ENCODE data around the gene AVPI1.
"Not testable (repeated sequence)": the region's sequence is repeated elsewhere in the genome, so short reads cannot be mapped to it uniquely, and the experiment has no call there.

AVPI1 gene

GRCh38 chr10:97667463-97667862 lies 19.6 kb downstream of the AVPI1 start:
- H3K4me3 ChIP-seq (ENCODE audit: control insufficient read depth, low read depth, low read length), result no peak overlapping the region
- DNase-seq (ENCODE audit: low read depth), result no peak
- no peak for TF ChIP-seq CTCF (IDR thresholded peaks at IDR 0.05; ENCODE audit: control insufficient read depth, insufficient read depth, low read depth, low read length, missing control alignments)

GRCh38 chr10:97666992-97667391 lies 20.0 kb downstream of the AVPI1 start:
- no peak for TF ChIP-seq CTCF (IDR thresholded peaks at IDR 0.05; ENCODE audit: control insufficient read depth, insufficient read depth, low read depth, low read length, missing control alignments)
- no peak for DNase-seq (ENCODE audit: low read depth)
- no peak overlapping the region for H3K4me3 ChIP-seq (ENCODE audit: control insufficient read depth, low read depth, low read length)

GRCh38 chr10:97664282-97664850 lies 22.7 kb downstream of the AVPI1 start:
- H3K4me3 ChIP-seq (ENCODE audit: control insufficient read depth, low read depth, low read length), result no peak overlapping the region
- TF ChIP-seq CTCF (IDR thresholded peaks at IDR 0.05; ENCODE audit: control insufficient read depth, insufficient read depth, low read depth, low read length, missing control alignments), result no peak
- DNase-seq (ENCODE audit: low read depth), result no peak

GRCh38 chr10:97659589-97659988 lies 27.5 kb downstream of the AVPI1 start:
- no peak overlapping the region for H3K4me3 ChIP-seq (ENCODE audit: control insufficient read depth, low read depth, low read length)
- TF ChIP-seq CTCF (IDR thresholded peaks at IDR 0.05; ENCODE audit: control insufficient read depth, insufficient read depth, low read depth, low read length, missing control alignments), result no peak
- peak; percentile 46 for DNase-seq (ENCODE audit: low read depth)

- no peak for DNase-seq (ENCODE audit: low read depth)
- H3K4me3 ChIP-seq (ENCODE audit: control insufficient read depth, low read depth, low read length), result no peak overlapping the region
- TF ChIP-seq CTCF (IDR thresholded peaks at IDR 0.05; ENCODE audit: control insufficient read depth, insufficient read depth, low read depth, low read length, missing control alignments), result no peak
Observed at GRCh38 chr10:97656777-97657176, 30.3 kb downstream of the AVPI1 start.

- no peak for DNase-seq (ENCODE audit: low read depth)
- no peak overlapping the region for H3K4me3 ChIP-seq (ENCODE audit: control insufficient read depth, low read depth, low read length)
- TF ChIP-seq CTCF (IDR thresholded peaks at IDR 0.05; ENCODE audit: control insufficient read depth, insufficient read depth, low read depth, low read length, missing control alignments), result no peak
Observed at GRCh38 chr10:97651773-97652172, 35.3 kb downstream of the AVPI1 start.

GRCh38 chr10:97650726-97651125 lies 36.3 kb downstream of the AVPI1 start:
- TF ChIP-seq CTCF (IDR thresholded peaks at IDR 0.05; ENCODE audit: control insufficient read depth, insufficient read depth, low read depth, low read length, missing control alignments), result no peak

GRCh38 chr10:97649405-97649750 lies 37.7 kb downstream of the AVPI1 start:
- H3K4me3 ChIP-seq (ENCODE audit: control insufficient read depth, low read depth, low read length); DNase-seq (ENCODE audit: low read depth): not testable (repeated sequence)

More at GRCh38 chr10:97650726-97651125, 36.3 kb downstream of the AVPI1 start:
- DNase-seq (ENCODE audit: low read depth), result no peak
- H3K4me3 ChIP-seq (ENCODE audit: control insufficient read depth, low read depth, low read length), result no peak overlapping the region

Data from AG09309 (cell line).